Measurements from ENCODE around the gene LMF1. TPM values are rescaled to one million over a fixed set of nuclear protein-coding genes. Genes with fewer than 3 reads are reported as not detected.

LMF1 gene
- total RNA-seq, 2 donors from 2014 or later: 47.1 to 49.3 TPM

- H3K4me1 ChIP-seq (ENCODE audit: control insufficient read depth in 1 of 2, low read depth in 2 of 2): no peaks in the 10 kb centered on the region
- no peak for ATAC-seq (ENCODE audit: insufficient number of reproducible peaks, low FRiP score, low read depth)
Measured at GRCh38 chr16:830871-831570, 139.8 kb downstream of the LMF1 start.

GRCh38 chr16:830107-830870 lies 140.5 kb downstream of the LMF1 start:
- H3K9me3 ChIP-seq: no peaks in the 10 kb centered on the region
- TF ChIP-seq CTCF (IDR thresholded peaks at IDR 0.05): no peak
- ATAC-seq (ENCODE audit: insufficient number of reproducible peaks, low FRiP score, low read depth) (no peak), DNase-seq (ENCODE audit: low spot score) (no peak)
- H3K27ac ChIP-seq: no peak overlapping the region
- H3K27me3 ChIP-seq (replicated peaks; ENCODE audit: insufficient read depth): no peaks in the 10 kb centered on the region
- H3K36me3 ChIP-seq: no peaks in the 10 kb centered on the region
- H3K4me1 ChIP-seq (ENCODE audit: control insufficient read depth in 1 of 2, low read depth in 2 of 2): peaks cover 3 to 4% of the 10 kb centered on the region in 2 donors
- no peak overlapping the region for H3K4me3 ChIP-seq

More at GRCh38 chr16:830871-831570, 139.8 kb downstream of the LMF1 start:
- no peak for DNase-seq (ENCODE audit: low spot score)
- Histone ChIP-seq H3K36me3 (no peaks in the 10 kb centered on the region), H3K27ac (no peak overlapping the region), H3K27me3 (replicated peaks; ENCODE audit: insufficient read depth) (no peaks in the 10 kb centered on the region), H3K9me3 (peaks cover 5% of the 10 kb centered on the region), H3K4me3 (no peak overlapping the region)
- no peak for TF ChIP-seq CTCF (IDR thresholded peaks at IDR 0.05)

GRCh38 chr16:828891-829290 lies 141.9 kb downstream of the LMF1 start:
- ATAC-seq (ENCODE audit: insufficient number of reproducible peaks, low FRiP score, low read depth) (no peak), DNase-seq (ENCODE audit: low spot score) (no peak)
- Histone ChIP-seq H3K4me3 (no peak overlapping the region), H3K4me1 (ENCODE audit: control insufficient read depth in 1 of 2, low read depth in 2 of 2) (peaks cover 5 to 9% of the 10 kb centered on the region in 2 donors), H3K36me3 (no peaks in the 10 kb centered on the region), H3K27ac (no peak overlapping the region), H3K27me3 (replicated peaks; ENCODE audit: insufficient read depth) (no peaks in the 10 kb centered on the region), H3K9me3 (no peaks in the 10 kb centered on the region)
- no peak for TF ChIP-seq CTCF (IDR thresholded peaks at IDR 0.05)

- TF ChIP-seq CTCF (IDR thresholded peaks at IDR 0.05): no peak
- ATAC-seq (ENCODE audit: insufficient number of reproducible peaks, low FRiP score, low read depth) (no peak), DNase-seq (ENCODE audit: low spot score) (no peak)
- Histone ChIP-seq H3K4me1 (ENCODE audit: control insufficient read depth in 1 of 2, low read depth in 2 of 2) (peaks cover 5 to 9% of the 10 kb centered on the region in 2 donors), H3K27me3 (replicated peaks; ENCODE audit: insufficient read depth) (no peaks in the 10 kb centered on the region), H3K36me3 (no peaks in the 10 kb centered on the region), H3K4me3 (no peak overlapping the region), H3K27ac (no peak overlapping the region), H3K9me3 (no peaks in the 10 kb centered on the region)
Measured at GRCh38 chr16:827513-827912, 143.3 kb downstream of the LMF1 start.

- DNase-seq (ENCODE audit: low spot score) (no peak), ATAC-seq (ENCODE audit: insufficient number of reproducible peaks, low FRiP score, low read depth) (no peak)
- no peaks in the 10 kb centered on the region for H3K9me3 ChIP-seq
- no peak for TF ChIP-seq CTCF (IDR thresholded peaks at IDR 0.05)
- no peaks in the 10 kb centered on the region for H3K36me3 ChIP-seq
- no peak overlapping the region for H3K27ac ChIP-seq
- peak overlapping the region; percentile 25 for H3K4me3 ChIP-seq
- peaks cover 5 to 9% of the 10 kb centered on the region in 2 donors for H3K4me1 ChIP-seq (ENCODE audit: control insufficient read depth in 1 of 2, low read depth in 2 of 2)
- no peaks in the 10 kb centered on the region for H3K27me3 ChIP-seq (replicated peaks; ENCODE audit: insufficient read depth)
Measured at GRCh38 chr16:825341-826061, 145.3 kb downstream of the LMF1 start.
